PC-3 (cell line): ENCODE results near the gene NECAB2.

ENCODE experiments used
- CTCF ChIP-seq: fragments of 300-600 bp; sonication (generic); conservative IDR thresholded peaks from 2 replicates; pipeline ENCODE4 v1.5.1; 2017; ENCODE audit warnings: antibody characterized with exemption, low read depth, mild to moderate bottlenecking, low read length
- EZH2 ChIP-seq: fragments of 300-600 bp; sonication (generic); IDR thresholded peaks from one replicate; pipeline ENCODE4 v1.6.1; 2017; ENCODE audit warnings: antibody characterized with exemption, mild to moderate bottlenecking, low read length; ENCODE audit not compliant: unreplicated experiment
- EZH2phosphoT487 ChIP-seq: fragments of 300-600 bp; sonication (generic); IDR thresholded peaks from 2 replicates; pipeline ENCODE4 v1.6.1; 2018; ENCODE audit warnings: mild to moderate bottlenecking, antibody characterized with exemption, low read length, borderline replicate concordance

GRCh38 chr16:84036131-84036530, 68.1 kb downstream of the NECAB2 start:
- TF ChIP-seq CTCF (no peak), EZH2 (no peak), EZH2phosphoT487 (no peak)
